Activated gamma-delta T cell treated with anti-CD3 and anti-CD28 coated beads, Interleukin-2, amount 50 U/mL, for 16 hours (primary cell): ENCODE data around the gene KIR3DL3.
"Not testable (repeated sequence)": the region's sequence is repeated elsewhere in the genome, so short reads cannot be mapped to it uniquely, and the experiment has no call there.

Experiments used
- DNase-seq: peaks from one replicate; pipeline ENCODE4 v3.0.0-alpha.2; 2020; ENCODE audit warnings: low read depth

KIR3DL3 gene

DNA sequence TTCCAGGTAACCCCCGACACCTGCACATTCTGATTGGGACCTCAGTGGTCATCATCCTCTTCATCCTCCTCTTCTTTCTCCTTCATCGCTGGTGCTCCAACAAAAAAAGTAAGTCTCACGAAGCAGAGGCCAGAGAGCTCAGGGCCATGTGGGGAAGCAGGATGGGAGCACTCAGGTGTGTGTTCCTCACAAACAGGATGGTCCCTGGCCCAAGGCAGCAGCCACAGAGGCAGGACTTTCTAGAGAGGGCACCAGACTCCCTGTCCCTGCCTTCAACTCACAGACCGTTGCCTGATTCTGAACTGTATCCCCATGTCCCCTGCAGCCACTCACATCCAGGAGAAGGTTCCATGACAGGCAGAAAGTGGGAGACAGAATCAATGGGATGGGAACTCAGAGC, 58.7 kb downstream of the KIR3DL3 start:
- not testable (repeated sequence) for DNase-seq
